PC-9 (cell line): ENCODE measurements around the gene DRAM1.

ENCODE experiments used
- EZH2 ChIP-seq: fragments of 200-600 bp; sonication (generic); IDR thresholded peaks from 2 replicates; pipeline ENCODE4 v1.8.0; 2017; ENCODE audit warnings: antibody characterized with exemption, low read depth
- TF ChIP-seq, protein P1 (sequence below): fragments of 200-600 bp; sonication (generic); conservative IDR thresholded peaks from 2 replicates; pipeline ENCODE4 v1.6.1; 2017; ENCODE audit warnings: mixed run types, antibody characterized with exemption, mild to moderate bottlenecking, moderate library complexity

- TF ChIP-seq EZH2, result no peak
- TF ChIP-seq, protein P1, sequence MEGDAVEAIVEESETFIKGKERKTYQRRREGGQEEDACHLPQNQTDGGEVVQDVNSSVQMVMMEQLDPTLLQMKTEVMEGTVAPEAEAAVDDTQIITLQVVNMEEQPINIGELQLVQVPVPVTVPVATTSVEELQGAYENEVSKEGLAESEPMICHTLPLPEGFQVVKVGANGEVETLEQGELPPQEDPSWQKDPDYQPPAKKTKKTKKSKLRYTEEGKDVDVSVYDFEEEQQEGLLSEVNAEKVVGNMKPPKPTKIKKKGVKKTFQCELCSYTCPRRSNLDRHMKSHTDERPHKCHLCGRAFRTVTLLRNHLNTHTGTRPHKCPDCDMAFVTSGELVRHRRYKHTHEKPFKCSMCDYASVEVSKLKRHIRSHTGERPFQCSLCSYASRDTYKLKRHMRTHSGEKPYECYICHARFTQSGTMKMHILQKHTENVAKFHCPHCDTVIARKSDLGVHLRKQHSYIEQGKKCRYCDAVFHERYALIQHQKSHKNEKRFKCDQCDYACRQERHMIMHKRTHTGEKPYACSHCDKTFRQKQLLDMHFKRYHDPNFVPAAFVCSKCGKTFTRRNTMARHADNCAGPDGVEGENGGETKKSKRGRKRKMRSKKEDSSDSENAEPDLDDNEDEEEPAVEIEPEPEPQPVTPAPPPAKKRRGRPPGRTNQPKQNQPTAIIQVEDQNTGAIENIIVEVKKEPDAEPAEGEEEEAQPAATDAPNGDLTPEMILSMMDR, result no peak
Measured at GRCh38 chr12:101940400-101940950, 63.1 kb downstream of the DRAM1 start.
